HepG2 (cell line): ENCODE results near the gene MTCH1. TPM values are rescaled to one million over a fixed set of nuclear protein-coding genes. Genes with fewer than 3 reads are reported as not detected.

Experiments used
- BHLHE40 ChIP-seq: IDR thresholded peaks from 2 replicates; pipeline ENCODE4 v1.6.1; 2011; ENCODE audit warnings: low read length, improper control_type of control experiment
- LRRFIP1 ChIP-seq: sonication (generic); formaldehyde crosslinking; conservative IDR thresholded peaks from 2 replicates; pipeline ENCODE4 v1.4.0; 2020; ENCODE audit warnings: missing genetic modification reagents
- RBFOX2 ChIP-seq: fragments of 200-400 bp; formaldehyde crosslinking; IDR thresholded peaks from 2 replicates; pipeline ENCODE4 v1.6.1; 2017; ENCODE audit warnings: low read depth, mild to moderate bottlenecking, low read length
- RNF2 ChIP-seq: fragments of 450-650 bp; conservative IDR thresholded peaks from 2 replicates; pipeline ENCODE4 v1.6.1; 2016; ENCODE audit warnings: low read depth
- U2AF1 ChIP-seq: fragments of 200-400 bp; formaldehyde crosslinking; optimal IDR thresholded peaks from 2 replicates; pipeline ENCODE3; 2017; ENCODE audit warnings: mild to moderate bottlenecking, low read depth, low read length
- ZBED4 ChIP-seq: sonication (generic); formaldehyde crosslinking; IDR thresholded peaks from 2 replicates; pipeline ENCODE4 v1.4.0; 2020; ENCODE audit warnings: missing genetic modification reagents, borderline replicate concordance
- ZNF335 ChIP-seq: sonication (generic); formaldehyde crosslinking; IDR thresholded peaks from 2 replicates; pipeline ENCODE4 v1.4.0; 2020; ENCODE audit warnings: missing genetic modification reagents
- ZNF563 ChIP-seq: sonication (generic); formaldehyde crosslinking; IDR thresholded peaks from 2 replicates; pipeline ENCODE4 v1.8.0; 2022; ENCODE audit warnings: mild to moderate bottlenecking, moderate library complexity, missing genetic modification reagents
- ZSCAN25 ChIP-seq: sonication (generic); formaldehyde crosslinking; IDR thresholded peaks from 2 replicates; pipeline ENCODE4 v1.8.0; 2022; ENCODE audit warnings: mild to moderate bottlenecking, missing genetic modification reagents
- polyA plus RNA-seq, 8 experiments: library from polyadenylated mRNA; depleted of rRNA in 3 of 8; stranded (reverse) in 7 of 8; unstranded in 1 of 8; fragments of >200 nt; fragmentation: Illumina TruSeq in 4 of 8; extraction: Trizol in 4 of 8; gene quantifications; 2 replicates each; pipeline versions ENCODE4 v1.2.1 to v1.2.3, GENCODE V29; 2011 to 2016; ENCODE audit warnings: low read depth in 4 of 8, missing spikeins in 1 of 8, mixed read lengths in 1 of 8; ENCODE audit not compliant: insufficient read depth in 1 of 8
- total RNA-seq, 5 experiments: library from RNA; depleted of rRNA; stranded (reverse); fragments of >200 nt; fragmentation: Illumina TruSeq; extraction: Trizol; gene quantifications; 2 replicates each; pipeline ENCODE4 v1.2.3, GENCODE V29; 2016; ENCODE audit warnings: low read depth in 1 of 5
- TF ChIP-seq, protein P1 (sequence below): sonication (generic); formaldehyde crosslinking; IDR thresholded peaks from 2 replicates; pipeline ENCODE4 v1.4.0; 2020; ENCODE audit warnings: missing genetic modification reagents
- TF ChIP-seq, protein P2 (sequence below): IDR thresholded peaks from 2 replicates; pipeline ENCODE4 v1.6.1; 2016; ENCODE audit warnings: low read depth, borderline replicate concordance
- TF ChIP-seq, protein P3 (sequence below): sonication (generic); formaldehyde crosslinking; IDR thresholded peaks from 2 replicates; pipeline ENCODE4 v1.8.0; 2022; ENCODE audit warnings: missing genetic modification reagents, mild to moderate bottlenecking, borderline replicate concordance
- TF ChIP-seq, protein P4 (sequence below): sonication (generic); formaldehyde crosslinking; IDR thresholded peaks from 2 replicates; pipeline ENCODE4 v1.4.0; 2020; ENCODE audit warnings: missing genetic modification reagents, borderline replicate concordance
- TF ChIP-seq, protein P5 (sequence below): IDR thresholded peaks from 2 replicates; pipeline ENCODE4 v1.6.1; 2016

Gene MTCH1
- total and polyA plus RNA-seq, 2 of the 13 experiments (the other 11 are each of a cell fraction or from before 2014, with no cell fraction given), result 86.2 to 144 TPM

DNA sequence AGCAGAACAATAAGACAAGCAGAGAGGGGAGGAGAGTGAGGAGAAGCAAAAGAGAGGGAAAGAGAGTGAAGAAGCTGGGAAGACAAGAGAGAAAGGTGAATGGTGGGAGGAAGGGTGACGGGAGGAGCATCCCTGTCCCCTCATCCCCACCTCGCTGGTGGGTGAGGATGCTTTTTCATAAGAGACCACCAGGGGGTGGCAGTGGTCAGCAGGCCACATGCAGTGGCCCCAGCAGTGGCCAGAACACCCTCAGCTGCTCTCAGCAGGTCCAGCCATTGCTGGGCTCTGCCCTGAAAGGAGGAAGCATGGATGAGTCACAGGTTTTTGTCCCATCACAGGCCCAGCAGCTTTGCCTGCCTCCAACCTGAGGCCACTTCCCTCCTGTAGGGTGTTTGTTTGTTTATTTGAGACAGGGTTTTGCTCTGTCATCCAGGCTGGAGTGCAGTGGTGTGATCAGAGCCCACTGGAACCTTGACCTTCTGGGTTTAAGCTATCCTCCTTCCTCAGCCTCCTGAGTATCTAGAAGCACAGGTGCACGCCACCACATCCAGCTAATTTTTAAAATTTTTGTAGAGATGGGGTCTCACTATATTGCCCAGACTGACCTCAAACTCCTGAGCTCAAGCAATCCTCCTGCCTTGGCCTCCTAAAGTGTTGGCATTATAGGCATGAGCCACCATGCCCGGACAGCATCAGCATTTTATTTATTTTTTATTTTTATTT, 43.4 kb upstream of the MTCH1 start (continued):
- TF ChIP-seq ZBED4 (CRISPR knock-in tag) (peak; percentile 53; the same call in 1 of the 2 replicates), ZNF335 (CRISPR knock-in tag) (no peak), ZSCAN25 (CRISPR knock-in tag) (no peak), U2AF1 (peak; percentile 52), LRRFIP1 (CRISPR knock-in tag) (no peak), ZNF563 (CRISPR knock-in tag) (no peak), RBFOX2 (no peak), BHLHE40 (0 out of 2 replicates have a peak, but pooled peaks have one; percentile 17), RNF2 (peak; percentile 55; the same call in 1 of the 2 replicates)
- TF ChIP-seq, protein P1, sequence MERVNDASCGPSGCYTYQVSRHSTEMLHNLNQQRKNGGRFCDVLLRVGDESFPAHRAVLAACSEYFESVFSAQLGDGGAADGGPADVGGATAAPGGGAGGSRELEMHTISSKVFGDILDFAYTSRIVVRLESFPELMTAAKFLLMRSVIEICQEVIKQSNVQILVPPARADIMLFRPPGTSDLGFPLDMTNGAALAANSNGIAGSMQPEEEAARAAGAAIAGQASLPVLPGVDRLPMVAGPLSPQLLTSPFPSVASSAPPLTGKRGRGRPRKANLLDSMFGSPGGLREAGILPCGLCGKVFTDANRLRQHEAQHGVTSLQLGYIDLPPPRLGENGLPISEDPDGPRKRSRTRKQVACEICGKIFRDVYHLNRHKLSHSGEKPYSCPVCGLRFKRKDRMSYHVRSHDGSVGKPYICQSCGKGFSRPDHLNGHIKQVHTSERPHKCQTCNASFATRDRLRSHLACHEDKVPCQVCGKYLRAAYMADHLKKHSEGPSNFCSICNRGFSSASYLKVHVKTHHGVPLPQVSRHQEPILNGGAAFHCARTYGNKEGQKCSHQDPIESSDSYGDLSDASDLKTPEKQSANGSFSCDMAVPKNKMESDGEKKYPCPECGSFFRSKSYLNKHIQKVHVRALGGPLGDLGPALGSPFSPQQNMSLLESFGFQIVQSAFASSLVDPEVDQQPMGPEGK (CRISPR knock-in tag), result peak; percentile 58
- TF ChIP-seq, protein P2, sequence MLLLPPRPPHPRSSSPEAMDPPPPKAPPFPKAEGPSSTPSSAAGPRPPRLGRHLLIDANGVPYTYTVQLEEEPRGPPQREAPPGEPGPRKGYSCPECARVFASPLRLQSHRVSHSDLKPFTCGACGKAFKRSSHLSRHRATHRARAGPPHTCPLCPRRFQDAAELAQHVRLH (CRISPR knock-in tag), result peak; percentile 90
- TF ChIP-seq, protein P3, sequence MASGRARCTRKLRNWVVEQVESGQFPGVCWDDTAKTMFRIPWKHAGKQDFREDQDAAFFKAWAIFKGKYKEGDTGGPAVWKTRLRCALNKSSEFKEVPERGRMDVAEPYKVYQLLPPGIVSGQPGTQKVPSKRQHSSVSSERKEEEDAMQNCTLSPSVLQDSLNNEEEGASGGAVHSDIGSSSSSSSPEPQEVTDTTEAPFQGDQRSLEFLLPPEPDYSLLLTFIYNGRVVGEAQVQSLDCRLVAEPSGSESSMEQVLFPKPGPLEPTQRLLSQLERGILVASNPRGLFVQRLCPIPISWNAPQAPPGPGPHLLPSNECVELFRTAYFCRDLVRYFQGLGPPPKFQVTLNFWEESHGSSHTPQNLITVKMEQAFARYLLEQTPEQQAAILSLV (CRISPR knock-in tag), result no peak
- TF ChIP-seq, protein P4, sequence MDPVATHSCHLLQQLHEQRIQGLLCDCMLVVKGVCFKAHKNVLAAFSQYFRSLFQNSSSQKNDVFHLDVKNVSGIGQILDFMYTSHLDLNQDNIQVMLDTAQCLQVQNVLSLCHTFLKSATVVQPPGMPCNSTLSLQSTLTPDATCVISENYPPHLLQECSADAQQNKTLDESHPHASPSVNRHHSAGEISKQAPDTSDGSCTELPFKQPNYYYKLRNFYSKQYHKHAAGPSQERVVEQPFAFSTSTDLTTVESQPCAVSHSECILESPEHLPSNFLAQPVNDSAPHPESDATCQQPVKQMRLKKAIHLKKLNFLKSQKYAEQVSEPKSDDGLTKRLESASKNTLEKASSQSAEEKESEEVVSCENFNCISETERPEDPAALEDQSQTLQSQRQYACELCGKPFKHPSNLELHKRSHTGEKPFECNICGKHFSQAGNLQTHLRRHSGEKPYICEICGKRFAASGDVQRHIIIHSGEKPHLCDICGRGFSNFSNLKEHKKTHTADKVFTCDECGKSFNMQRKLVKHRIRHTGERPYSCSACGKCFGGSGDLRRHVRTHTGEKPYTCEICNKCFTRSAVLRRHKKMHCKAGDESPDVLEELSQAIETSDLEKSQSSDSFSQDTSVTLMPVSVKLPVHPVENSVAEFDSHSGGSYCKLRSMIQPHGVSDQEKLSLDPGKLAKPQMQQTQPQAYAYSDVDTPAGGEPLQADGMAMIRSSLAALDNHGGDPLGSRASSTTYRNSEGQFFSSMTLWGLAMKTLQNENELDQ (CRISPR knock-in tag), result no peak
- TF ChIP-seq, protein P5, sequence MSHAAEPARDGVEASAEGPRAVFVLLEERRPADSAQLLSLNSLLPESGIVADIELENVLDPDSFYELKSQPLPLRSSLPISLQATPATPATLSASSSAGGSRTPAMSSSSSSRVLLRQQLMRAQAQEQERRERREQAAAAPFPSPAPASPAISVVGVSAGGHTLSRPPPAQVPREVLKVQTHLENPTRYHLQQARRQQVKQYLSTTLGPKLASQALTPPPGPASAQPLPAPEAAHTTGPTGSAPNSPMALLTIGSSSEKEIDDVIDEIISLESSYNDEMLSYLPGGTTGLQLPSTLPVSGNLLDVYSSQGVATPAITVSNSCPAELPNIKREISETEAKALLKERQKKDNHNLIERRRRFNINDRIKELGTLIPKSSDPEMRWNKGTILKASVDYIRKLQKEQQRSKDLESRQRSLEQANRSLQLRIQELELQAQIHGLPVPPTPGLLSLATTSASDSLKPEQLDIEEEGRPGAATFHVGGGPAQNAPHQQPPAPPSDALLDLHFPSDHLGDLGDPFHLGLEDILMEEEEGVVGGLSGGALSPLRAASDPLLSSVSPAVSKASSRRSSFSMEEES (CRISPR knock-in tag), result peak; percentile 68
